Measurements from ENCODE around the gene TMEM150B. TPM values are rescaled to one million over a fixed set of nuclear protein-coding genes. Genes with fewer than 3 reads are reported as not detected.

TMEM150B gene
- total and polyA plus RNA-seq, 2 of the 4 experiments (the other 2 are of a cell fraction): not detected

- ChIA-PET CTCF (no interaction called here), POLR2A (ENCODE audit: unreplicated experiment) (no interaction called here)
- TF ChIP-seq POLR2A (IDR thresholded peaks at IDR 0.05; ENCODE audit: low read depth, low read length) (0 out of 2 replicates have a peak, but pooled peaks have one; percentile 20), SMC3 (IDR thresholded peaks at IDR 0.05; ENCODE audit: low read depth, low read length) (no peak)
- no peak overlapping the region for H3K18ac ChIP-seq (ENCODE audit: low read depth, low read length)
- H3K56ac ChIP-seq (ENCODE audit: extremely low read depth, insufficient read depth, low read length): no peak overlapping the region
- intact Hi-C loops (cut with micrococcal nuclease): no loop called here
- H3K4ac ChIP-seq (ENCODE audit: low read depth, low read length): 0 out of 2 replicates have a peak overlapping the region, but pooled peaks have one; percentile 51
- H2BK5ac ChIP-seq (ENCODE audit: low read depth, low read length, poor library complexity, severe bottlenecking): peak overlapping the region; percentile 61
- H3K14ac ChIP-seq (replicated peaks; ENCODE audit: low read depth, low read length): 0 out of 2 replicates have a peak overlapping the region, but pooled peaks have one; percentile 52
- H3K79me1 ChIP-seq (ENCODE audit: low read depth in 1 of 2, low read length in 2 of 2): peaks cover 5 to 50% of the 10 kb centered on the region in 2 experiments; a peak in 3 of 4 replicates
- peak overlapping the region; percentile 78 for H3K27ac ChIP-seq (ENCODE audit: insufficient read depth, low read length)
- H2AK5ac ChIP-seq (ENCODE audit: low read depth, low read length): no peak overlapping the region; the same call in 1 of the 2 replicates
- H3K4me3 ChIP-seq (ENCODE audit: insufficient read depth, low read depth, low read length): peak overlapping the region; percentile 73
- H3K4me1 ChIP-seq (ENCODE audit: control insufficient read depth, insufficient read depth, low read length): peaks cover 29% of the 10 kb centered on the region
- dilution Hi-C loops (cut with HindIII; ENCODE audit: low sequenced_read_pairs, unreplicated experiment): no loop called here
- no peak overlapping the region for H2AFZ ChIP-seq (replicated peaks; ENCODE audit: low read length, poor library complexity)
- H3K9ac ChIP-seq (ENCODE audit: low read depth, low read length): peak overlapping the region; percentile 72; the same call in 1 of the 2 replicates
- H4K8ac ChIP-seq (ENCODE audit: low read depth in 2 of 2, low read length in 2 of 2): peak overlapping the region in 1 of 2 experiments; percentile 80; a peak in 1 of 4 replicates
- no TSS peak for BruUV-seq (replicated peaks)
- peak overlapping the region; percentile 99 for H2AK9ac ChIP-seq (replicated peaks; ENCODE audit: low read depth, low read length, poor library complexity)
- no peaks in the 10 kb centered on the region for H3K9me3 ChIP-seq (ENCODE audit: control insufficient read depth, insufficient read depth, low read length)
- no peak overlapping the region for H2BK120ac ChIP-seq (ENCODE audit: low read depth, low read length)
- peaks cover 12% of the 10 kb centered on the region; the same call in 1 of the 2 replicates for H3K9me1 ChIP-seq (ENCODE audit: insufficient read depth, low read length)
- H2BK20ac ChIP-seq (ENCODE audit: low read depth, low read length): no peak overlapping the region
- ATAC-seq (ENCODE audit: low read depth) (no peak), DNase-seq (no peak)
- in situ Hi-C loops (cut with MboI; ENCODE audit: low sequenced_read_pairs): no loop called here
- peak overlapping the region; percentile 68; the same call in 1 of the 2 replicates for H4K91ac ChIP-seq (ENCODE audit: insufficient read depth, low read depth, low read length)
- H4K20me1 ChIP-seq (ENCODE audit: insufficient read depth, low read length): peaks cover 57% of the 10 kb centered on the region
- H2BK15ac ChIP-seq (ENCODE audit: low read depth, low read length): no peak overlapping the region
- H4K5ac ChIP-seq (ENCODE audit: low read depth, low read length): no peak overlapping the region
- peak overlapping the region; percentile 83 for H3K4me2 ChIP-seq (ENCODE audit: low read depth, low read length)
- H3K23ac ChIP-seq (ENCODE audit: low read depth, low read length): no peak overlapping the region
- WGBS, 2 experiments (ENCODE audit: extremely low coverage in 2 of 2, insufficient read length in 1 of 2): 100% methylated on average over 1 of the region's 16 CpGs; no CpG with 5 or more reads in 1 of the 2 experiments
- H3K27me3 ChIP-seq (ENCODE audit: control insufficient read depth, insufficient read depth, low read length): no peaks in the 10 kb centered on the region
- peaks cover 26% of the 10 kb centered on the region for H3K36me3 ChIP-seq (ENCODE audit: control insufficient read depth, insufficient read depth, low read length)
Measured at GRCh38 chr19:55368106-55368505, 43.0 kb upstream of the TMEM150B start.

All from IMR-90 (cell line).